Activated CD4-positive, alpha-beta T cell treated with anti-CD3 and anti-CD28 coated beads for 36 hours (primary cell): ENCODE results near the gene DMWD. TPM values are rescaled to one million over a fixed set of nuclear protein-coding genes. Genes with fewer than 3 reads are reported as not detected.

Experiments
- ATAC-seq: fragments of 200-7000 bp; cut with Tn5 transposase; one replicate; pipeline ENCODE4 v1.10.0; 2021; ENCODE audit warnings: mild to moderate bottlenecking, moderate library complexity
- CTCF ChIA-PET: fragments of 350-600 bp; sonication (Branson Sonifier 250); formaldehyde crosslinking; loops from one replicate; lab custom pipeline; 2021; ENCODE audit warnings: antibody characterized with exemption; lab: Charles Lee
- POLR2A ChIA-PET: fragments of 350-600 bp; sonication (Branson Sonifier 250); formaldehyde crosslinking; loops from one replicate; lab custom pipeline; 2021; ENCODE audit warnings: antibody characterized with exemption, inconsistent platforms; lab: Charles Lee
- DNase-seq: peaks from one replicate; pipeline ENCODE4 v3.0.0-alpha.2; 2020
- H3K27ac Mint-ChIP-seq: one replicate; pipeline ENCODE4 v1.8.0; 2021; ENCODE audit warnings: mixed read lengths
- H3K27me3 Mint-ChIP-seq: one replicate; pipeline ENCODE4 v1.8.0; 2021; ENCODE audit warnings: mixed read lengths
- H3K36me3 Mint-ChIP-seq: one replicate; pipeline ENCODE4 v1.8.0; 2021; ENCODE audit warnings: low read depth, mixed read lengths
- H3K4me1 Mint-ChIP-seq: one replicate; pipeline ENCODE4 v1.8.0; 2021; ENCODE audit warnings: mixed read lengths
- H3K4me3 Mint-ChIP-seq: one replicate; pipeline ENCODE4 v1.8.0; 2021; ENCODE audit warnings: mild to moderate bottlenecking, moderate library complexity, mixed read lengths
- H3K9me3 Mint-ChIP-seq: one replicate; pipeline ENCODE4 v1.8.0; 2021; ENCODE audit warnings: low read depth, mixed read lengths
- intact Hi-C, 2 experiments: fragments of 100-400 bp; cut with DNase I in 1 of 2; cut with micrococcal nuclease in 1 of 2; formaldehyde crosslinking; loops; one replicate each; pipeline versions ENCODE4 v1.14.2 to v1.15.1; 2022 to 2024; cut with DNase I, micrococcal nuclease
- total RNA-seq, 2 experiments: library from RNA; stranded (reverse); gene quantifications; one replicate each; pipeline ENCODE4 v1.2.3, GENCODE V29; 2021

The DMWD gene
- total RNA-seq, 2 experiments from 2014 or later, result 31.1 to 35.1 TPM

- DNase-seq (no peak), ATAC-seq (no peak)
- intact Hi-C loops, result loop anchor here (1.0 to 10.0 kb wide), 8 partner anchors 24 to 449 kb away; partner anchors contain the start of gene DMWD (in 1 of the 2)
- Mint-ChIP-seq H3K27ac (no peak overlapping the region), H3K36me3 (peaks cover 24% of the 10 kb centered on the region), H3K4me1 (peaks cover 7% of the 10 kb centered on the region), H3K9me3 (no peaks in the 10 kb centered on the region), H3K27me3 (peaks cover 10% of the 10 kb centered on the region), H3K4me3 (no peak overlapping the region)
- POLR2A ChIA-PET, result interaction anchor here (1.0 kb wide), 1 partner anchor 48 kb away, joined by 4 read pairs; the partner anchor contains the start of gene SIX5
- CTCF ChIA-PET, result interaction anchor here (0.5 to 2.6 kb wide), 36 partner anchors 8 to 1139 kb away, joined by 3 to 16 read pairs (median 5); partner anchors contain the start of genes CCDC61, GIPR, QPCTL and SIX5
Observed at GRCh38 chr19:45816236-45817009, 23.8 kb upstream of the DMWD start.

GRCh38 chr19:45815481-45816216 is 23.0 kb upstream of the DMWD start:
- no peak overlapping the region for H3K27ac Mint-ChIP-seq
- H3K4me3 Mint-ChIP-seq, result no peak overlapping the region
- DNase-seq, result no peak
- ATAC-seq, result no peak
- CTCF ChIA-PET, result interaction anchor here (1.1 to 2.6 kb wide), 4 partner anchors 9 to 21 kb away, joined by 3 to 15 read pairs (median 8); no protein-coding TSS in a partner anchor
- H3K4me1 Mint-ChIP-seq, result peaks cover 7% of the 10 kb centered on the region
- POLR2A ChIA-PET, result no interaction called here
- H3K36me3 Mint-ChIP-seq, result peaks cover 21% of the 10 kb centered on the region
- no peaks in the 10 kb centered on the region for H3K9me3 Mint-ChIP-seq
- peaks cover 10% of the 10 kb centered on the region for H3K27me3 Mint-ChIP-seq
- intact Hi-C loops, result loop anchor here (2.0 to 10.0 kb wide), 4 partner anchors 23 to 201 kb away; partner anchors contain the start of gene DMWD (in 1 of the 2)

DNA sequence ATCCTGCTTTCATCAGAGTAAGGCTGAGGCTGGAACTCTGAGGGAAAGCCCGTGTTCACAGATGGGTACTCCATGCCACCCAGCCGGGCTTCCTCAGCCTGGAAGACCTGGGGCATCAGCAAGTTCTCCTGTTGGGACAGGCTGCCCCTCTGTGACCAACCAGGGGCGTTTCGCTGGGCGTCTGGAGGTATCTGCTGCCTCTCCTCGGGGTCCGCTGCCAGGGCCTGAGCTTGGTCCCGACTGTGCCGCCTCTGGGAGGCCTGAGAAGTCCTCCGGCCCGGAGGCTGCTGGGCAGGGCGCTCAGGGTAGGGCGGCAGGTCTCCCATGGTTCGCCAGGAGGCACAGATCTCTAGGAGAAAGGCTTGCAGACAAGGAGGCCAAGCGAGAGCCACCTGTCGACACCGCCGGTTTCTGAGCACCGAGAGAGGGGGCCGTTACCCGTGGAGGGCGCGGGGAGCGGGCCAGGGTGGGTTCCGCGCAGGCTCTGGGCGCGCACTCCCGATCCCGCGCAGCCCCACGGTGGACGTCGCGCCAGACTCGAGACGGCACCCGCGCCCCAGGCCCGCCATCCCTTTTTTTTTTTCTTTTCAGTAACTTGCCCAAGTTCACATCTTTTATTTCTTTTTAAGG is 22.3 kb upstream of the DMWD start, which contains the start of gene RSPH6A:
TSS of gene RSPH6A (minus strand) at position 458 of the 630 bp plus-strand sequence. CDS start at position 326, 132 bp downstream.
- H3K27ac Mint-ChIP-seq, result no peak within 1 kb of the TSS
- H3K4me1 Mint-ChIP-seq, result peaks cover 7% of the 10 kb centered on the region
- intact Hi-C loops, result loop anchor here in 1 of 2 experiments (10.0 kb wide), 1 partner anchor 200 kb away; no protein-coding TSS in a partner anchor
- H3K9me3 Mint-ChIP-seq, result no peaks in the 10 kb centered on the region
- ChIA-PET CTCF (interaction anchor here (0.6 to 1.4 kb wide), 3 partner anchors 11 to 68 kb away, joined by 3 to 7 read pairs (median 5); no protein-coding TSS in a partner anchor), POLR2A (no interaction called here)
- peaks cover 10% of the 10 kb centered on the region for H3K27me3 Mint-ChIP-seq
- DNase-seq (no peak), ATAC-seq (no peak)
- H3K36me3 Mint-ChIP-seq, result peaks cover 17% of the 10 kb centered on the region
- no peak within 1 kb of the TSS for H3K4me3 Mint-ChIP-seq

GRCh38 chr19:45814166-45814780 is 21.6 kb upstream of the DMWD start:
- H3K27me3 Mint-ChIP-seq, result peaks cover 10% of the 10 kb centered on the region
- H3K4me3 Mint-ChIP-seq, result no peak overlapping the region
- POLR2A ChIA-PET, result no interaction called here
- H3K36me3 Mint-ChIP-seq, result peaks cover 14% of the 10 kb centered on the region
- intact Hi-C loops, result loop anchor here in 1 of 2 experiments (10.0 kb wide), 1 partner anchor 201 kb away; no protein-coding TSS in a partner anchor
- DNase-seq (no peak), ATAC-seq (no peak)
- no peaks in the 10 kb centered on the region for H3K9me3 Mint-ChIP-seq
- H3K27ac Mint-ChIP-seq, result no peak overlapping the region
- H3K4me1 Mint-ChIP-seq, result peaks cover 13% of the 10 kb centered on the region
- CTCF ChIA-PET, result interaction anchor here (0.6 to 2.4 kb wide), 6 partner anchors 9 to 68 kb away, joined by 3 to 13 read pairs (median 5); no protein-coding TSS in a partner anchor

DNA sequence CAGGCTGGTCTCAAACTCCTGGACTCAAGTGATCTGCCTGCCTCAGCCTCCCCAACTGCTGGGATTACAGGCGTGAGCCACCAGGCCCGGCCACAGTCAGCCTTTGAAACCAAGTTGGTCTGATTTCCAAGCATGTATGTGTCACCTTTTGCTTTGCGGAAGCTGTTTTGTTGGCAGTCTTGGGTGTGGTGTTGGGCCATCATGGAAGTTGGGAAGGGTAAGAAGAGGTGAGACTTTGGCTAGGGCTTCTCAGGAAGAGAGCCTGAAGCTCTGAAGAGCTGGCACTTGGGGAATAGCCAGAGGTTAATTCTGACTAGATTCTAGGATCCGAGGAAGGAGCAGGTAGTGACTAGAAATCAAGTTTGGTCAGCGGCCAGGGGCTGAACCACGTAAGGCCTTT is 19.7 kb upstream of the DMWD start:
- Mint-ChIP-seq H3K36me3 (peaks cover 12% of the 10 kb centered on the region), H3K4me3 (no peak overlapping the region), H3K4me1 (peaks cover 14% of the 10 kb centered on the region), H3K27me3 (peaks cover 10% of the 10 kb centered on the region), H3K9me3 (no peaks in the 10 kb centered on the region), H3K27ac (no peak overlapping the region)
- CTCF ChIA-PET, result interaction anchor here (0.6 to 2.4 kb wide), 5 partner anchors 9 to 214 kb away, joined by 3 to 13 read pairs (median 3); no protein-coding TSS in a partner anchor
- POLR2A ChIA-PET, result no interaction called here
- no peak for DNase-seq
- no peak for ATAC-seq
- intact Hi-C loops, result loop anchor here in 1 of 2 experiments (10.0 kb wide), 1 partner anchor 203 kb away; no protein-coding TSS in a partner anchor

DNA sequence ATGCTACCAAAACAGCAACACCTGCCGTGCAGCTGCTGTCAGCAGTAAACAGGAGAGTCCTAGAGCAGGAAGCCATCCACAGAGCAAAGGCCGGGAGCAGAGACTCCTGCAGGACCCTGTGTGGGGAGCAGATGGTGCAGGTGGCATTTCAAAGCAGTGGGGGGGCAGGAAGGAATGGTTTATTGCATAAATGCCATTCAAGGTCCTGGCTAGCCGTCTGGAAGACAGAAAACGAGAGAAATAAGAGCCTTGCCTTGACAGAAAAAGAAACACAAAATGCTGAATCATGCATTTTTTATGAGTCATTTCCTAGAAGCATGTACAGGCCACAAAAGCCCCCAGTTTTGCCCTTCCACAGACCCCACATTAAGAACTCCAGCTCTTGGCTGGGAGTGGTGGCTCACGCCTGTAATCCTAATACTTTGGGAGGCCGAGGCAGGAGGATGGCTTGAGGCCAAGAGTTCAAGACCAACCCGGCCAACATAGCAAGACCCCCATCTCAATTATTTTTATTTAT is 17.1 kb upstream of the DMWD start:
- no peak for ATAC-seq
- peaks cover 10% of the 10 kb centered on the region for H3K27me3 Mint-ChIP-seq
- ChIA-PET POLR2A (interaction anchor here (0.6 kb wide), 1 partner anchor 10 kb away, joined by 4 read pairs; no protein-coding TSS in a partner anchor), CTCF (interaction anchor here (0.6 to 1.2 kb wide), 2 partner anchors 40 to 71 kb away, joined by 3 to 4 read pairs; no protein-coding TSS in a partner anchor)
- no peaks in the 10 kb centered on the region for H3K9me3 Mint-ChIP-seq
- peaks cover 7% of the 10 kb centered on the region for H3K4me1 Mint-ChIP-seq
- H3K36me3 Mint-ChIP-seq, result peaks cover 4% of the 10 kb centered on the region
- intact Hi-C loops, result loop anchor here in 1 of 2 experiments (10.0 kb wide), 1 partner anchor 205 kb away; no protein-coding TSS in a partner anchor
- H3K4me3 Mint-ChIP-seq, result no peak overlapping the region
- H3K27ac Mint-ChIP-seq, result no peak overlapping the region
- no peak for DNase-seq

DNA sequence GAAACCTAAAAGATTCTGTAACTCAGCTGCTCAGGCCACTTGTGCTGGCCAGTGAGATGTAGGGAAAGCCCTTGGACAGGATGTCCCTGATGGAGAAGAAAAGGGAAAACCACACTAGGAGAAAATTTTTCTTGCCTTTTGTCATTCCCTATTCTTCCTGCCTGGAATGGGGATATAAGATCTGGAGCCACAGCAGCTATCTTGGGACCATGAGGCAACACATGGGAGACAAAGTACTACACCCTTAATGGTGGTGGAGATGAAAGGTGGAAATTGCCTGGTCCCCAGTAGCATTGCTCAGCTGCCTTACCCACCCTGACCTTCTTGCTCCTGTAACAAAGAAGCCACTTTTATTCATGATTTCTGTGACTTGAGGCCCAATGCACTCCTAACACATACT is 13.1 kb upstream of the DMWD start:
- DNase-seq (no peak), ATAC-seq (no peak)
- Mint-ChIP-seq H3K4me3 (no peak overlapping the region), H3K27me3 (peaks cover 5% of the 10 kb centered on the region), H3K9me3 (no peaks in the 10 kb centered on the region), H3K4me1 (peaks cover 7% of the 10 kb centered on the region), H3K36me3 (no peaks in the 10 kb centered on the region), H3K27ac (no peak overlapping the region)
- POLR2A ChIA-PET, result no interaction called here
- intact Hi-C loops, result no loop called here
- CTCF ChIA-PET, result interaction anchor here (0.7 to 1.8 kb wide), 2 partner anchors 8 to 11 kb away, joined by 3 to 7 read pairs; no protein-coding TSS in a partner anchor

DNA sequence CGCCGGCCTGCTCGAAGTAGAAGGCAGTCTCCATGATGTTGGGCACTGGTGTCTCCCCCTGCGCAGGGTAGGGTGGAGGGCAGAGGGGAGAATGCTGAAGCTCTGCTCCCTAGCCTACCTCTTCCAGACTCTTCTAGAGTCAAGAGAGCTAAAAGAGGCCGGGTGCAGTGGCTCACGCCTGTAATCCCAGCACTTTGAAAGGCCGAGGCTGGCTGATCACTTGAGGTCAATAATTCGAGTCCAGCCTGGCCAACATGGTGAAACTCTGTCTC is 12.2 kb upstream of the DMWD start:
- intact Hi-C loops, result no loop called here
- Mint-ChIP-seq H3K36me3 (no peaks in the 10 kb centered on the region), H3K4me1 (peaks cover 7% of the 10 kb centered on the region), H3K27ac (no peak overlapping the region), H3K4me3 (no peak overlapping the region), H3K27me3 (peaks cover 5% of the 10 kb centered on the region), H3K9me3 (no peaks in the 10 kb centered on the region)
- ChIA-PET POLR2A (no interaction called here), CTCF (interaction anchor here (1.8 kb wide), 1 partner anchor 12 kb away, joined by 7 read pairs; no protein-coding TSS in a partner anchor)
- ATAC-seq, result no peak
- DNase-seq, result no peak

DNA sequence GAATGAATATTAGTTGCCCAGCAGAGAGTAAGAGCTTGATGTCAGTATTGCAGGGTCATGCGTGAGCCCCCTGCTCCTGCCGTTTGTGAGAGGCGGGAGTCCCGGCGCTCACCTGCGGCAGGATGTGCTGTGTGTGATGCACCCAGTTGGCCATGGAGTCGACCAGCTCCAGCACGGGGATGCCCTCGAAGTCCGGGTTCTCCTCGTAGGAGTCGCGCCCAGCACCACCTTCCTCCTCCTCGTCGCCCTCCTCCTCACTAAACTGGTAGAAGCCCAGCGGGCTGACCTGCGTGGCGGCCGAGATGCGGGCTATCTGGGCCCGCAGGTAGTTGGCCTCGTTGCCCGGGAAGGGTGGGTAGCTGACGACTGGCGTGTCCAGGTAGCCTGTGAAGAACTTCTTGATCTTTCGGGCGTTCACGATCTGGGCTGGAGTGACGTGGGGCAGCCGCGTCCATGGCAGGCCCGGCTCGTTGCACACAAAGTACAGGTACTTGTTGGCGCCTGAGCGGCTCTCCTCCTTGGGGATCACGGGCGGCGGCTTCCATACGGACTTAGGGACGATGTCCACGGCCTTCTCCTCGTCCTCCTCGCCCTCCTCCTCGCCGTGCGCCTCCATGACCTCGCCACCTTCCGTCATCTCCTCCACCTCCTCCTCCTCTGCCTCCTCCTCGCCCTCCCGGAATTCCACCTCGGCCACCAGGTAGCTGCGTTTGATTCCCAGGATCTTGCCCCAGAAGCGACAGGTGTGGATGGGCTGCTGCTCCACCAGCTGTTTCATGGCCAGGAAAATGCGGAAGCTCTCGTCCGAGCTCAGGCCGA is 11.7 kb upstream of the DMWD start:
- POLR2A ChIA-PET, result no interaction called here
- H3K4me3 Mint-ChIP-seq, result no peak overlapping the region
- DNase-seq, result no peak

More for the DNA sequence above, 11.7 kb upstream of the DMWD start:
- Mint-ChIP-seq H3K27me3 (peaks cover 8% of the 10 kb centered on the region), H3K9me3 (no peaks in the 10 kb centered on the region), H3K4me1 (peaks cover 2% of the 10 kb centered on the region), H3K27ac (no peak overlapping the region), H3K36me3 (no peaks in the 10 kb centered on the region)
- CTCF ChIA-PET, result interaction anchor here (0.9 to 14.8 kb wide), 4 partner anchors 8 to 33 kb away, joined by 4 to 126 read pairs (median 6); partner anchors contain the start of gene SIX5
- intact Hi-C loops, result no loop called here
- ATAC-seq, result no peak
